ENCODE results near the gene CALHM3. TPM values are rescaled to one million over a fixed set of nuclear protein-coding genes. Genes with fewer than 3 reads are reported as not detected.
A peak's percentile ranks its signal among the peaks of the same experiment; 100 is the strongest.

The CALHM3 gene
- total RNA-seq, 1 donor from 2014 or later, result not detected

DNA sequence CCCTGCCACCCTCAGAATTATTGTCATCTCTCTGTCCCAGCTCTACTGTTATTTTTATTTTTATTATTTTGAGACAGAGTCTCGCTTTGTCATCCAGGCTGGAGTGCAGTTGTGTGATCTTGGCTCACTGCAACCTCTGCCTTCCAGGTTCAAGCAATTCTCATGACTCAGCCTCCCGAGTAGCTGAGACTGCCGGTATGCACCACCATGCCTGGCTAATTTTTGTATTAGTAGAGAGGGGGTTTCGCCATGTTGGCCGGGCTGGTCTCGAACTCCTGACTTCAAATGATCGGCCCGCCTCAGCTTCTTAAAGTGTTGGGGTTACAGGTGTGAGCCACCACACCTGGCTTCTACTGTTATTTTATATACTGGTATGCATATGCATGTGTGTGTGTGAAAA lies 37.8 kb downstream of the CALHM3 start:
- Mint-ChIP-seq H3K36me3 (ENCODE audit: unreplicated experiment) (no peaks in the 10 kb centered on the region), H3K4me3 (ENCODE audit: unreplicated experiment) (no peak overlapping the region), H3K4me1 (ENCODE audit: low read depth, unreplicated experiment) (no peaks in the 10 kb centered on the region), H3K9me3 (ENCODE audit: unreplicated experiment) (peaks cover 2% of the 10 kb centered on the region), H3K27ac (ENCODE audit: unreplicated experiment) (no peak overlapping the region), H3K27me3 (ENCODE audit: unreplicated experiment) (no peaks in the 10 kb centered on the region)
- no peak for TF ChIP-seq CTCF (IDR thresholded peaks at IDR 0.05; ENCODE audit: partially characterized antibody, unreplicated experiment)
- DNase-seq, result no peak

GRCh38 chr10:103440416-103440815 lies 38.6 kb downstream of the CALHM3 start:
- Mint-ChIP-seq H3K4me3 (ENCODE audit: unreplicated experiment) (no peak overlapping the region), H3K9me3 (ENCODE audit: unreplicated experiment) (peaks cover 2% of the 10 kb centered on the region), H3K27me3 (ENCODE audit: unreplicated experiment) (no peaks in the 10 kb centered on the region), H3K4me1 (ENCODE audit: low read depth, unreplicated experiment) (no peaks in the 10 kb centered on the region), H3K36me3 (ENCODE audit: unreplicated experiment) (no peaks in the 10 kb centered on the region), H3K27ac (ENCODE audit: unreplicated experiment) (peak overlapping the region; percentile 68)
- TF ChIP-seq CTCF (IDR thresholded peaks at IDR 0.05; ENCODE audit: partially characterized antibody, unreplicated experiment), result no peak
- no peak for DNase-seq

- no peak for TF ChIP-seq CTCF (IDR thresholded peaks at IDR 0.05; ENCODE audit: partially characterized antibody, unreplicated experiment)
- no peak for DNase-seq
- H3K27ac Mint-ChIP-seq (ENCODE audit: unreplicated experiment), result no peak overlapping the region
- H3K27me3 Mint-ChIP-seq (ENCODE audit: unreplicated experiment), result no peaks in the 10 kb centered on the region
- H3K9me3 Mint-ChIP-seq (ENCODE audit: unreplicated experiment), result peaks cover 2% of the 10 kb centered on the region
- no peaks in the 10 kb centered on the region for H3K4me1 Mint-ChIP-seq (ENCODE audit: low read depth, unreplicated experiment)
- no peak overlapping the region for H3K4me3 Mint-ChIP-seq (ENCODE audit: unreplicated experiment)
- H3K36me3 Mint-ChIP-seq (ENCODE audit: unreplicated experiment), result no peaks in the 10 kb centered on the region
Measured at GRCh38 chr10:103439776-103440175, 39.3 kb downstream of the CALHM3 start.

DNA sequence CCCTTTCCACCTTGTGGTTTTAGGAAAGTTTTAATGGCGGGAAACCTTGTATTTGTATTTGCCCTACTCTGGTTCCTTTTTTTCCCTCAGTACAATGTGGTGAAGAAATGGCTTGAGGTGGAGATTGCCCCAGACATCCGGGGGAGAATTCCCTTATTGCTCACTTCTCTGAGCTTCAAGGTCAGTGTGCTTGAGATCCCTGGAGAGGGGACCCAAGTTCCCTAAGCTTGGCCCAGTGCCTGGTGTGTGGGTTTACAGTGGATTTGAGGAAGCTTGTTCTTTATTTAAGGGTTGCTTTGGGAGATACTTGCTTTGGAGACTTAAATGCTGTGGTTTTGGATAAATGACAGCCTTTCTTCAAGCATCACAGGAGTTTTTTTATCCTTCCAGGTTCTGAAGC lies 45.2 kb downstream of the CALHM3 start:
- Mint-ChIP-seq H3K27me3 (ENCODE audit: unreplicated experiment) (no peaks in the 10 kb centered on the region), H3K36me3 (ENCODE audit: unreplicated experiment) (peaks cover 12% of the 10 kb centered on the region), H3K4me3 (ENCODE audit: unreplicated experiment) (no peak overlapping the region), H3K4me1 (ENCODE audit: low read depth, unreplicated experiment) (peaks cover 2% of the 10 kb centered on the region), H3K9me3 (ENCODE audit: unreplicated experiment) (no peaks in the 10 kb centered on the region), H3K27ac (ENCODE audit: unreplicated experiment) (no peak overlapping the region)
- no peak for DNase-seq
- TF ChIP-seq CTCF (IDR thresholded peaks at IDR 0.05; ENCODE audit: partially characterized antibody, unreplicated experiment), result no peak

DNA sequence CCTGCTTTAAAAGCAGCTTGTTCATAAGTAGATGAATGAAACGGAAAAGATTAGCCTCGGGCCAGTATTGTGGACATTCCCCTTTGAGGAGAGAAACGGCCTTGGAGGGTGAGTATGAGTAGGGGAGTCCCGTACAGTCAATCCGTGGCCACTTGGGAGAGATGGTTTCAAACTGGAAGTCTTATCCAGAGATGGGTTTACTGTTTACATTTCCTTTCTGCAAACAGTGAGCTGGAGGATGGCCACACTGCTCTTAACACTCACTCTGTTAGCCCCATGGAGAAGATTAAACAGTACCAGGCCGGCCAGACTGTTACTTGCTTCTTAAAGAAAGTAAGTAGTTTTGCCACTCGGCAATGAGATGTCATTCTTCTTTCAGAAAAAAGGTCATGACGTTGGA lies 47.1 kb downstream of the CALHM3 start:
- Mint-ChIP-seq H3K27me3 (ENCODE audit: unreplicated experiment) (no peaks in the 10 kb centered on the region), H3K36me3 (ENCODE audit: unreplicated experiment) (peaks cover 12% of the 10 kb centered on the region), H3K27ac (ENCODE audit: unreplicated experiment) (no peak overlapping the region), H3K4me3 (ENCODE audit: unreplicated experiment) (no peak overlapping the region), H3K9me3 (ENCODE audit: unreplicated experiment) (no peaks in the 10 kb centered on the region), H3K4me1 (ENCODE audit: low read depth, unreplicated experiment) (peaks cover 8% of the 10 kb centered on the region)
- TF ChIP-seq CTCF (IDR thresholded peaks at IDR 0.05; ENCODE audit: partially characterized antibody, unreplicated experiment), result no peak
- DNase-seq, result no peak
